ENCODE data around the gene C1orf141. TPM values are rescaled to one million over a fixed set of nuclear protein-coding genes. Genes with fewer than 3 reads are reported as not detected.
A peak's percentile ranks its signal among the peaks of the same experiment; 100 is the strongest.

The C1orf141 gene
- total RNA-seq, 1 experiment from 2014 or later, result not detected

GRCh38 chr1:67058242-67058641 lies 76.5 kb downstream of the C1orf141 start:
- H3K4me3 Mint-ChIP-seq, result no peak overlapping the region
- no peak for DNase-seq (ENCODE audit: low spot score)

More at GRCh38 chr1:67058242-67058641, 76.5 kb downstream of the C1orf141 start:
- CTCF ChIA-PET, result interaction anchor here (1.6 kb wide), 1 partner anchor 62 kb away, joined by 4 read pairs; no protein-coding TSS in a partner anchor
- no peak for ATAC-seq
- Mint-ChIP-seq H3K4me1 (peaks cover 14% of the 10 kb centered on the region), H3K36me3 (no peaks in the 10 kb centered on the region), H3K9me3 (no peaks in the 10 kb centered on the region), H3K27me3 (ENCODE audit: low read depth) (no peaks in the 10 kb centered on the region), H3K27ac (no peak overlapping the region)
- POLR2A ChIA-PET, result no interaction called here
- no peak for TF ChIP-seq ZSCAN18 (CRISPR knock-in tag; IDR thresholded peaks at IDR 0.05)
- TF ChIP-seq ZNF423 (CRISPR knock-in tag; IDR thresholded peaks at IDR 0.05), result peak; percentile 15; the same call in 1 of the 2 replicates
- no peak for TF ChIP-seq ZBTB43 (CRISPR knock-in tag; IDR thresholded peaks at IDR 0.05)
- TF ChIP-seq CTCF (IDR thresholded peaks at IDR 0.05), result no peak
- no peak for TF ChIP-seq ATF6 (CRISPR knock-in tag; IDR thresholded peaks at IDR 0.05)
- TF ChIP-seq E2F5 (CRISPR knock-in tag; IDR thresholded peaks at IDR 0.05), result no peak
- no peak for TF ChIP-seq TEAD1 (CRISPR knock-in tag; IDR thresholded peaks at IDR 0.05)
